22Rv1 (cell line): Measurements from ENCODE around the gene ADGRG6.

Experiments used
- H3K27ac ChIP-seq: fragments of 450-650 bp; 2 replicates; pipeline ENCODE4 v1.5.1; 2017
- ZFX ChIP-seq: fragments of 450-650 bp; IDR thresholded peaks from 2 replicates; pipeline ENCODE4 v1.6.1; 2017; ENCODE audit warnings: antibody characterized with exemption, borderline replicate concordance
- TF ChIP-seq, protein P1 (sequence below): fragments of 450-650 bp; IDR thresholded peaks from 2 replicates; pipeline ENCODE4 v1.5.1; 2017; ENCODE audit warnings: mild to moderate bottlenecking

The ADGRG6 gene

DNA sequence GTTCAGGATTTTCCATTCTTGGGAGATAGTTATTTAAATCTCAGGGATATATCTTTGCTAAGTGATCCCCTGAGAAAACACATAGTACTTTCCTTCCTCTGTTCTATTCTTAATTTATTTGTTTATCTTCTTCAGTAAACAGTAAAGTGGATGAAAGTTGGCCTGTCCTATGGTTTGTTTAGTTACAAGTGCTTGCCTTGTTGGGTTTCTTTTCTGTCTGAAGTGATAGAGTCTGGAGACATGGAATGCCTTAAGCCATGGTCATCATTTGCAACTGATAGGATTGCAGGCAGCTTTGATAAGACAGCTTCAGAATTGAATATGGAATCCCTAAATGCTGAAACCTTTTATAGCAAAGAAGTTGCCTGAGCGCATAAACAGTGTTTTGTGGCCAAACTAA is 4.9 kb downstream of the ADGRG6 start:
- H3K27ac ChIP-seq = peak overlapping the region; percentile 44
- no peak for TF ChIP-seq ZFX
- TF ChIP-seq, protein P1, sequence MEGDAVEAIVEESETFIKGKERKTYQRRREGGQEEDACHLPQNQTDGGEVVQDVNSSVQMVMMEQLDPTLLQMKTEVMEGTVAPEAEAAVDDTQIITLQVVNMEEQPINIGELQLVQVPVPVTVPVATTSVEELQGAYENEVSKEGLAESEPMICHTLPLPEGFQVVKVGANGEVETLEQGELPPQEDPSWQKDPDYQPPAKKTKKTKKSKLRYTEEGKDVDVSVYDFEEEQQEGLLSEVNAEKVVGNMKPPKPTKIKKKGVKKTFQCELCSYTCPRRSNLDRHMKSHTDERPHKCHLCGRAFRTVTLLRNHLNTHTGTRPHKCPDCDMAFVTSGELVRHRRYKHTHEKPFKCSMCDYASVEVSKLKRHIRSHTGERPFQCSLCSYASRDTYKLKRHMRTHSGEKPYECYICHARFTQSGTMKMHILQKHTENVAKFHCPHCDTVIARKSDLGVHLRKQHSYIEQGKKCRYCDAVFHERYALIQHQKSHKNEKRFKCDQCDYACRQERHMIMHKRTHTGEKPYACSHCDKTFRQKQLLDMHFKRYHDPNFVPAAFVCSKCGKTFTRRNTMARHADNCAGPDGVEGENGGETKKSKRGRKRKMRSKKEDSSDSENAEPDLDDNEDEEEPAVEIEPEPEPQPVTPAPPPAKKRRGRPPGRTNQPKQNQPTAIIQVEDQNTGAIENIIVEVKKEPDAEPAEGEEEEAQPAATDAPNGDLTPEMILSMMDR = no peak

DNA sequence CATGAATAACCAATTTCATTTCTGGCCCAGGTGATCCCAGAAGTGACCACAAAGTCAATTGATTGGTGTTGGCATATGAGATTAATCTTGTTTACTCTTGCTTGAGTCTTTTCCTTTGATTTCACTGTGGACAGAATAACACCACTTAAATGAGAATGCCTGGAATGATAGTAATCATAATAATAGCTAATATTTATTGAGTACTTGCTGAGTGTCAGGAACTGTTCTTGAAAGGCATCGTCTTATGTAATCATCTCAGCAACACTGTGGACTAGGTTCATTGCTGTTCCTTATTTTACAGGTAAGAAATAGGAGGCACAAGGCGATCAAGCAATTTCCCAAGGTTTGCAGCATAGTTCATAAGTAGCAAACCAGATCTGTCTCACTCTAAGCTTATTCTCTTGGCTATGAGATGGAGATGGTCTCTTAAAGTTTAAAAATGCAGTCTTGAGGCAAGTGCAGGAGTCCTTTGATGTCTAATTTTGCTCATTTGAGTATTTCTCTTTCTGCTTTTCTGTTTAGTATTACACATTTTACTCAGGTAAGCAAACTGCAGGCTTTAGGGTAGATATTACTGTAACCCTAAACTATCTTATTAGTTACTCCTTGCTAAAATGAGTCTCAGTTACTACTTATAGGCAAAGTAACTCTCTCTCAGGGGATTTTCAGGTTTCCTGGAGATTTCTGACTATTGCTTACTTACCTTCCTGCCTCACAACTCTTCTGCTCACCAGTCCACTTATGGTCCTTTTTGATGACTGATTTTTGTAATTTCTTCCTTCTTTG is 6.3 kb downstream of the ADGRG6 start:
- no peak for TF ChIP-seq ZFX
- TF ChIP-seq, protein P1 = no peak
- H3K27ac ChIP-seq = no peak overlapping the region

DNA sequence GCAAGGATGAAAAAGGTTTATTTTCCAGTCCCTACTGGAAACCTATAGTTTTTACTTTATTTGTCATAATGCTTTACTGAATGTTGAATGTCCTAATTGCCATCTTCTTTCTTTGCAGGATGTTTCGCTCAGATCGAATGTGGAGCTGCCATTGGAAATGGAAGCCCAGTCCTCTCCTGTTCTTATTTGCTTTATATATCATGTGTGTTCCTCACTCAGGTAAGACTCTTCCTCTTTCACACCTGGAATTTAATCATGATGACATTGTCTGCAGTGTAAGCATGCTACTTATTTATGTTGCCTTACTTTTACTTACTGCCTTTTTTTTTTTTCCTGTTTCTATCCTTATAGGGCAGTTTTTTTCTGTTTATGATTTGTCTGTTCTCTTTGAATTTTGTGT is 7.6 kb downstream of the ADGRG6 start:
- TF ChIP-seq, protein P1 = no peak
- TF ChIP-seq ZFX = no peak
- no peak overlapping the region for H3K27ac ChIP-seq

DNA sequence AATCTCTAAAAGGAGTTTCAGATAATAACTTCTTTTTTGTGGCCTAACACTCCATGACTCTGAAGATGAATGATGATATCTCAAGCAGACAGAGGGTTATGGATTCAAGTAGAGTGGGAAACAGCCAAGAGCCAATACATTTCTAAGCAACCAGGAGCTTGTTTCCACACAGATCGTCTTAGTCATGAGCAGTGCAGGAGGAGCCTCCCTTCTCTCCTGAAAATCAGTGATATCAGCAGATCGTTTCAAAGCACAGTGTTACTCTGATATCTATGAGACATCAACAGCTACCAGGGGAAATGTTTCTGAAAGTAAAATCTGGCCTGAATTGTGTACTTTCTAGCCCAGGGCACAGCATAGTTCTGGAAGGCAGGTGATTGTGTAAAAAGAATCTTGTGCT is 11.5 kb downstream of the ADGRG6 start:
- no peak overlapping the region for H3K27ac ChIP-seq
- TF ChIP-seq, protein P1 = no peak
- TF ChIP-seq ZFX = no peak

DNA sequence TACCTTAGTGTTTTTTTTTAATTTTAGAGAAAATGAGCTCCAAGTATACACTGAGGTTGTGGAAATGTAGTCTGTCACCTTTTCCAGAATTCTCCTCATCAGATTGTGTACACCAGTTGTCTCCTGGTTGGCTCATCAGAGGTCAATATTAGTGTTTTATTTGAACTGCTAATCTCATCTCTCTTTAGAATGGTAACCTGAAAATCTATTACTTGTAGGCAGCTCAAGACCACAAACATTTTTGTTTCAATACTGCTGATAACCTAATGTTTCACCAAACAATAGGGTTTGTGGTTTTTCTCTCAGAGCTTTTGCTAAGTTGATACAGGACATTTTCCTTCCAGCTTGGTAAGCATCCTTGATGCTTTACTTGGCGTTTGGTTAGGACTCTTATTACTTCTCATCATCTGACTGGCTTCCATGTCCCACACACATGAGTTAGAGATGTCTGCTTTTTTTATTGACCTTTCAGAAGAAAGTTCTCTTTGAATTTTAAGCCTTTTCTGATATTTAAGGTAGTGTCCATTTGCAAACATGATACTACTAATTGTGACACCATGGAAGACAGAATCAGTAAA is 15.1 kb downstream of the ADGRG6 start:
- no peak overlapping the region for H3K27ac ChIP-seq
- TF ChIP-seq ZFX = no peak

DNA sequence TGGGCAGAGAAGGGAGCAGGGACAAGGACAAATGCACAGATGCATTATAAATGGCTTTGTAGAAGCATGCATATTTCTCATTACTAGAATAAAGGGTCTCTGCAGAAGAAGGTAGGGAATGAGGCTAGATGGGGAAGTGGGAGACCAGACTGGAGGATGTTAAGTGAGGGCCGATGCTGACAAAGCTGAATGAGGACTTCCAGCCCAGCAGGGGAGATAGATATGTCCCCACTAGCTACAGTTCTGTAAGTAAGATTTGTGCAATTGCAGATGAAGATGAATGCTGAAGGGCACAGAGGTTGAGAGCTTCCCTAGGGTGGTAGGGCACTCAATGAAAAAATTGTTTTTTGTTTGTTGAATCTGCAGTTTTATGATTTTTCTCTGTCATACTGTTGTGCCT is 16.9 kb downstream of the ADGRG6 start:
- no peak overlapping the region for H3K27ac ChIP-seq
- TF ChIP-seq, protein P1 = no peak
- no peak for TF ChIP-seq ZFX

DNA sequence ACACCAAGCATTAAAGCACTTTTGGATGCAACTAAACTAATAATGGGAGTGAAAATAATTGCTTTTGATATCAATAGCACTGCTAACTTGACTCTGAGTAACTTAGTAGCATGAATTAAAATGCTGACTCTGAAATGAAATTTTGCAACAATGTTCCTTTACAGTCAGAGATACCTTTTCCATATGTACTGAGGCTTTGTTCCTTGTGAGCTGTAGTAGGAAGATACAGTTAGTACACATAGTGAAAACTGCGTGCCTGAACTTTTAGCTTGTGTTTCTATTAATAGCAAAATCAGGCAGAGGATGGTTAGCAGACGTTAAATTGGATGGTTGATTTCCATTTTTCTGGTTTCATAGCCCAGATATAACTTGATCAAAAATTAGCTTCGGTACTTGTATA is 18.6 kb downstream of the ADGRG6 start:
- H3K27ac ChIP-seq = no peak overlapping the region
- TF ChIP-seq, protein P1 = no peak
- TF ChIP-seq ZFX = no peak
